RWPE1 (cell line): ENCODE results near the gene SLC9A7.

Experiments
- CTCF ChIA-PET: fragments of 350-600 bp; sonication (Branson Sonifier 250); formaldehyde crosslinking; extraction: SDS; loops from one replicate; lab custom pipeline; 2021; lab: Yijun Ruan, JAX
- POLR2A ChIA-PET: fragments of 400-600 bp; formaldehyde crosslinking; extraction: SDS; loops from one replicate; lab custom pipeline; 2020; ENCODE audit warnings: antibody characterized with exemption; ENCODE audit not compliant: low non-redundant PET; lab: Yijun Ruan, JAX
- DNase-seq: peaks from one replicate; pipeline ENCODE4 v3.0.0; 2012; ENCODE audit warnings: low spot score
- H3K27ac ChIP-seq: fragments of 450-650 bp; 2 replicates; pipeline ENCODE4 v1.5.1; 2017
- CTCF ChIP-seq: fragments of 450-650 bp; conservative IDR thresholded peaks from 2 replicates; pipeline ENCODE4 v1.5.1; 2017; ENCODE audit warnings: low read depth, mild to moderate bottlenecking

The SLC9A7 gene

GRCh38 chrX:46577221-46578005 lies 181.5 kb downstream of the SLC9A7 start:
- POLR2A ChIA-PET, result no interaction called here
- no peak for DNase-seq
- CTCF ChIA-PET, result no interaction called here
- no peak overlapping the region for H3K27ac ChIP-seq
- no peak for TF ChIP-seq CTCF

- ChIA-PET POLR2A (no interaction called here), CTCF (no interaction called here)
- DNase-seq, result no peak
- H3K27ac ChIP-seq, result no peak overlapping the region
- no peak for TF ChIP-seq CTCF
Observed at GRCh38 chrX:46576458-46576857, 182.5 kb downstream of the SLC9A7 start.

- no peak for DNase-seq
- CTCF ChIA-PET, result no interaction called here
- POLR2A ChIA-PET, result no interaction called here
- TF ChIP-seq CTCF, result no peak
- no peak overlapping the region for H3K27ac ChIP-seq
Observed at GRCh38 chrX:46575991-46576392, 182.9 kb downstream of the SLC9A7 start.

- TF ChIP-seq CTCF, result no peak
- CTCF ChIA-PET, result no interaction called here
- no peak for DNase-seq
- no peak overlapping the region for H3K27ac ChIP-seq
- POLR2A ChIA-PET, result no interaction called here
Observed at GRCh38 chrX:46575586-46575985, 183.3 kb downstream of the SLC9A7 start.

- CTCF ChIA-PET, result interaction anchor here (0.6 kb wide), 2 partner anchors 24 to 72 kb away, joined by 3 to 4 read pairs; no protein-coding TSS in a partner anchor
- TF ChIP-seq CTCF, result no peak
- H3K27ac ChIP-seq, result no peak overlapping the region
- POLR2A ChIA-PET, result no interaction called here
- no peak for DNase-seq
Observed at GRCh38 chrX:46574774-46575381, 184.0 kb downstream of the SLC9A7 start.

- ChIA-PET POLR2A (no interaction called here), CTCF (interaction anchor here (0.5 to 0.6 kb wide), 4 partner anchors 25 to 1055 kb away, joined by 3 to 4 read pairs (median 4); no protein-coding TSS in a partner anchor)
- DNase-seq, result no peak
- H3K27ac ChIP-seq, result peak overlapping the region; percentile 51
- TF ChIP-seq CTCF, result no peak
Observed at GRCh38 chrX:46573892-46574773, 184.8 kb downstream of the SLC9A7 start.
